Caco-2 (cell line): ENCODE results near the gene HSFX3. TPM values are rescaled to one million over a fixed set of nuclear protein-coding genes. Genes with fewer than 3 reads are reported as not detected.
"Not testable (repeated sequence)": the region's sequence is repeated elsewhere in the genome, so short reads cannot be mapped to it uniquely, and the experiment has no call there.

ENCODE experiments used
- BruUV-seq: library from RNA; stranded (reverse); fragments of 400-500 nt; replicated peaks from 2 replicates; lab custom pipeline; 2021; lab: Mats Ljungman, UMichigan
- CTCF ChIA-PET: fragments of 300-600 bp; sonication (Branson Sonifier 250); formaldehyde crosslinking; loops from one replicate; lab custom pipeline; 2022; ENCODE audit warnings: antibody characterized with exemption; lab: Charles Lee
- POLR2A ChIA-PET: fragments of 300-600 bp; sonication (Branson Sonifier 250); formaldehyde crosslinking; loops from one replicate; lab custom pipeline; 2022; ENCODE audit warnings: antibody characterized with exemption; lab: Charles Lee
- DNase-seq, 2 experiments: peaks; one replicate each; pipeline versions ENCODE4 v3.0.0 to v3.0.0-alpha.2; 2020 to 2022
- H3K27me3 ChIP-seq: replicated peaks from 2 replicates; pipeline ENCODE4 v1.6.0; 2011; ENCODE audit warnings: low read length; ENCODE audit not compliant: control insufficient read depth, insufficient read depth
- H3K36me3 ChIP-seq: 2 replicates; pipeline ENCODE4 v1.5.1; 2011; ENCODE audit warnings: low read length; ENCODE audit not compliant: control insufficient read depth, insufficient read depth
- H3K4me1 ChIP-seq: fragments of 250-450 bp; sonication (Bioruptor Pico); 2 replicates; pipeline ENCODE4 v1.5.1; 2020; ENCODE audit warnings: mild to moderate bottlenecking
- H3K4me3 ChIP-seq: 2 replicates; pipeline ENCODE4 v1.5.1; 2011; ENCODE audit warnings: low read depth, mild to moderate bottlenecking, control low read depth, low read length
- H3K9me3 ChIP-seq: fragments of 250-450 bp; sonication (Bioruptor Pico); 2 replicates; pipeline ENCODE4 v1.5.1; 2020; ENCODE audit warnings: mild to moderate bottlenecking, moderate library complexity
- H3K27ac Mint-ChIP-seq: one replicate; pipeline ENCODE4 v1.8.0; 2022; ENCODE audit warnings: mixed read lengths; ENCODE audit not compliant: unreplicated experiment
- H3K27me3 Mint-ChIP-seq: one replicate; pipeline ENCODE4 v1.8.0; 2022; ENCODE audit warnings: mixed read lengths; ENCODE audit not compliant: insufficient read depth, unreplicated experiment
- H3K36me3 Mint-ChIP-seq: one replicate; pipeline ENCODE4 v1.8.0; 2022; ENCODE audit warnings: mild to moderate bottlenecking, mixed read lengths; ENCODE audit not compliant: insufficient read depth, unreplicated experiment
- H3K4me1 Mint-ChIP-seq: one replicate; pipeline ENCODE4 v1.8.0; 2022; ENCODE audit warnings: low read depth, mixed read lengths; ENCODE audit not compliant: unreplicated experiment
- H3K4me3 Mint-ChIP-seq: one replicate; pipeline ENCODE4 v1.8.0; 2022; ENCODE audit warnings: mild to moderate bottlenecking, moderate library complexity, mixed read lengths; ENCODE audit not compliant: unreplicated experiment
- H3K9me3 Mint-ChIP-seq: one replicate; pipeline ENCODE4 v1.8.0; 2022; ENCODE audit warnings: mixed read lengths; ENCODE audit not compliant: unreplicated experiment
- CTCF ChIP-seq, 2 experiments: fragments of 200-600 bp in 1 of 2; IDR thresholded peaks; 1 replicate in 1 of 2; 2 replicates in 1 of 2; pipeline versions ENCODE4 v1.5.1 to v1.8.0; 2011 to 2022; ENCODE audit warnings: antibody characterized with exemption in 1 of 2, control low read depth in 1 of 2, inconsistent platforms in 1 of 2, low read depth in 1 of 2, low read length in 1 of 2, mild to moderate bottlenecking in 1 of 2, moderate library complexity in 1 of 2; ENCODE audit not compliant: insufficient read depth in 1 of 2, severe bottlenecking in 1 of 2, unreplicated experiment in 1 of 2
- intact Hi-C: fragments of 100-400 bp; cut with micrococcal nuclease; formaldehyde crosslinking; loops from one replicate; pipeline ENCODE4 v1.10.0; 2022; ENCODE audit not compliant: unreplicated experiment
- total RNA-seq: library from RNA; stranded (reverse); gene quantifications from 2 replicates; pipeline ENCODE4 v1.2.3, GENCODE V29; 2022

The HSFX3 gene
- total RNA-seq, 1 experiment from 2014 or later = not detected

- CTCF ChIA-PET = no interaction called here
These were observed 18.1 kb downstream of the HSFX3 start for GRCh38 chrX:149531599-149531998.

GRCh38 chrX:149528381-149528780 lies 21.3 kb downstream of the HSFX3 start:
- no peak overlapping the region for H3K4me3 ChIP-seq
- CTCF ChIA-PET = interaction anchor here (1.0 to 2.5 kb wide), 2 partner anchors 11 to 16 kb away, joined by 4 to 11 read pairs; no protein-coding TSS in a partner anchor
- peaks cover 2% of the 10 kb centered on the region; the same call in 1 of the 2 replicates for H3K4me1 ChIP-seq
- no peak for TF ChIP-seq CTCF (IDR thresholded peaks at IDR 0.05; ENCODE audit: insufficient read depth in 1 of 2, low read depth in 1 of 2, low read length in 1 of 2, severe bottlenecking in 1 of 2, unreplicated experiment in 1 of 2)
- Mint-ChIP-seq H3K4me3 (no peak overlapping the region), H3K27me3 (no peaks in the 10 kb centered on the region), H3K36me3 (no peaks in the 10 kb centered on the region), H3K9me3 (no peaks in the 10 kb centered on the region), H3K4me1 (no peaks in the 10 kb centered on the region), H3K27ac (peak overlapping the region; percentile 45)
- intact Hi-C loops = no loop called here
- no peaks in the 10 kb centered on the region for H3K36me3 ChIP-seq
- DNase-seq = no peak
- H3K27me3 ChIP-seq = no peaks in the 10 kb centered on the region
- no peaks in the 10 kb centered on the region for H3K9me3 ChIP-seq
- POLR2A ChIA-PET = interaction anchor here (1.0 kb wide), 1 partner anchor 12 kb away, joined by 3 read pairs; no protein-coding TSS in a partner anchor
- no TSS peak for BruUV-seq

More at GRCh38 chrX:149531599-149531998, 18.1 kb downstream of the HSFX3 start:
- no peak overlapping the region for H3K27ac Mint-ChIP-seq
- H3K27me3 Mint-ChIP-seq = no peaks in the 10 kb centered on the region
- Histone ChIP-seq H3K27me3 (no peaks in the 10 kb centered on the region), H3K36me3 (no peaks in the 10 kb centered on the region), H3K4me1 (no peaks in the 10 kb centered on the region), H3K4me3 (no peak overlapping the region), H3K9me3 (no peaks in the 10 kb centered on the region)
- no peak for TF ChIP-seq CTCF (IDR thresholded peaks at IDR 0.05; ENCODE audit: insufficient read depth in 1 of 2, low read depth in 1 of 2, low read length in 1 of 2, severe bottlenecking in 1 of 2, unreplicated experiment in 1 of 2)
- no peak for DNase-seq
- BruUV-seq = no TSS peak
- no peaks in the 10 kb centered on the region for H3K9me3 Mint-ChIP-seq
- H3K4me3 Mint-ChIP-seq = no peak overlapping the region
- POLR2A ChIA-PET = no interaction called here
- peaks cover 6% of the 10 kb centered on the region for H3K36me3 Mint-ChIP-seq
- H3K4me1 Mint-ChIP-seq = no peaks in the 10 kb centered on the region
- intact Hi-C loops = no loop called here

- H3K27me3 ChIP-seq = no peaks in the 10 kb centered on the region
- no peaks in the 10 kb centered on the region for H3K36me3 ChIP-seq
- Mint-ChIP-seq H3K4me3 (no peak overlapping the region), H3K4me1 (no peaks in the 10 kb centered on the region), H3K27me3 (no peaks in the 10 kb centered on the region), H3K36me3 (no peaks in the 10 kb centered on the region), H3K27ac (no peak overlapping the region), H3K9me3 (no peaks in the 10 kb centered on the region)
- intact Hi-C loops = no loop called here
- peak in 1 of 2 experiments; percentile 26 for DNase-seq
- H3K4me3 ChIP-seq = no peak overlapping the region
- H3K9me3 ChIP-seq = no peaks in the 10 kb centered on the region
- ChIA-PET CTCF (interaction anchor here (1.0 to 2.5 kb wide), 2 partner anchors 12 to 15 kb away, joined by 4 to 11 read pairs; no protein-coding TSS in a partner anchor), POLR2A (interaction anchor here (1.0 kb wide), 1 partner anchor 12 kb away, joined by 3 read pairs; no protein-coding TSS in a partner anchor)
- peaks cover 8% of the 10 kb centered on the region for H3K4me1 ChIP-seq
- no TSS peak for BruUV-seq
- peak in 1 of 2 experiments; percentile 58 for TF ChIP-seq CTCF (IDR thresholded peaks at IDR 0.05; ENCODE audit: insufficient read depth in 1 of 2, low read depth in 1 of 2, low read length in 1 of 2, severe bottlenecking in 1 of 2, unreplicated experiment in 1 of 2)
These were observed 22.0 kb downstream of the HSFX3 start for GRCh38 chrX:149527705-149528104.

GRCh38 chrX:149526318-149527033 lies 23.2 kb downstream of the HSFX3 start:
- H3K27ac Mint-ChIP-seq, H3K4me3 ChIP-seq, CTCF ChIA-PET, H3K9me3 Mint-ChIP-seq, H3K9me3 ChIP-seq, H3K27me3 ChIP-seq, H3K36me3 ChIP-seq, POLR2A ChIA-PET, H3K27me3 Mint-ChIP-seq, intact Hi-C loops, H3K4me1 Mint-ChIP-seq, H3K36me3 Mint-ChIP-seq, BruUV-seq, H3K4me3 Mint-ChIP-seq, DNase-seq: not testable (repeated sequence)
- H3K4me1 ChIP-seq = peaks cover 13% of the 10 kb centered on the region

- H3K4me1 Mint-ChIP-seq, DNase-seq, H3K36me3 Mint-ChIP-seq, CTCF ChIA-PET, H3K27me3 Mint-ChIP-seq, H3K27me3 ChIP-seq, H3K9me3 ChIP-seq, H3K27ac Mint-ChIP-seq, H3K4me3 Mint-ChIP-seq, H3K4me3 ChIP-seq, H3K9me3 Mint-ChIP-seq, BruUV-seq, H3K36me3 ChIP-seq, intact Hi-C loops, POLR2A ChIA-PET: not testable (repeated sequence)
- peaks cover 13% of the 10 kb centered on the region for H3K4me1 ChIP-seq
These were observed 23.8 kb downstream of the HSFX3 start for GRCh38 chrX:149525903-149526302.
